HEK293T (cell line): ENCODE results near the gene NT5C2.
"Not testable (repeated sequence)": the region's sequence is repeated elsewhere in the genome, so short reads cannot be mapped to it uniquely, and the experiment has no call there.

Source experiments
- FOXA1 ChIP-seq: fragments of 450-650 bp; IDR thresholded peaks from 2 replicates; pipeline ENCODE4 v1.6.1; 2016; ENCODE audit warnings: mild to moderate bottlenecking
- FOXK2 ChIP-seq: fragments of 450-650 bp; IDR thresholded peaks from 2 replicates; pipeline ENCODE4 v1.6.1; 2016; ENCODE audit warnings: mild to moderate bottlenecking
- HDGF ChIP-seq: fragments of 450-650 bp; IDR thresholded peaks from 2 replicates; pipeline ENCODE4 v1.6.1; 2017; ENCODE audit warnings: antibody characterized with exemption, borderline replicate concordance
- LEF1 ChIP-seq: fragments of 450-650 bp; IDR thresholded peaks from 2 replicates; pipeline ENCODE4 v1.6.1; 2017; ENCODE audit warnings: mild to moderate bottlenecking, borderline replicate concordance
- SP1 ChIP-seq: fragments of 450-650 bp; IDR thresholded peaks from 2 replicates; pipeline ENCODE4 v1.6.1; 2017
- ZNF384 ChIP-seq: fragments of 450-650 bp; IDR thresholded peaks from 2 replicates; pipeline ENCODE4 v1.6.1; 2016
- TF ChIP-seq, protein P1 (sequence below): fragments of 450-650 bp; IDR thresholded peaks from 2 replicates; pipeline ENCODE4 v1.6.1; 2016

DNA sequence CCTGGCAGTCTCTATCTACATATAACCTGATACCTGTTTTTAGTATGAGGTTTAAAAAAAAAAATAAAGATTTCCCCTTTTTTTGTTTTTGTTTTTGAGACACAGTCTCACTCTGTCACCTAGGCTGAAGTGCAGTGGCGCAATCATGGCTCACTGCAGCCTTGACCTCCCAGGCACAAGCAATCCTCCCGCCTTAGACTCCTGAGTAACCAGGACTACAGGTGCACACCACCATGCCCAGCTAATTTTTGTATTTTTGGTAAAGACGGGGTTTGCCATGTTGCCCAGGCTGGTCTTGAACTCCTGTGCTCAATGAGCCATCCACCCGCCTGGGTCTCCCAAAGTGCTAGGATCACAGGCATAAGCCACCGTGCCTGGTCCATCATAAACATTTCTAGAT, 25.5 kb downstream of the NT5C2 start:
- TF ChIP-seq FOXA1, LEF1, ZNF384, HDGF, SP1, FOXK2: not testable (repeated sequence)
- TF ChIP-seq, protein P1, sequence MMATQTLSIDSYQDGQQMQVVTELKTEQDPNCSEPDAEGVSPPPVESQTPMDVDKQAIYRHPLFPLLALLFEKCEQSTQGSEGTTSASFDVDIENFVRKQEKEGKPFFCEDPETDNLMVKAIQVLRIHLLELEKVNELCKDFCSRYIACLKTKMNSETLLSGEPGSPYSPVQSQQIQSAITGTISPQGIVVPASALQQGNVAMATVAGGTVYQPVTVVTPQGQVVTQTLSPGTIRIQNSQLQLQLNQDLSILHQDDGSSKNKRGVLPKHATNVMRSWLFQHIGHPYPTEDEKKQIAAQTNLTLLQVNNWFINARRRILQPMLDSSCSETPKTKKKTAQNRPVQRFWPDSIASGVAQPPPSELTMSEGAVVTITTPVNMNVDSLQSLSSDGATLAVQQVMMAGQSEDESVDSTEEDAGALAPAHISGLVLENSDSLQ, result not testable (repeated sequence)
